Stimulated activated CD4-positive, alpha-beta T cell treated with anti-CD3 and anti-CD28 coated beads, Interleukin-4, amount 100 ng/mL, for 24 hours (primary cell): ENCODE results near the gene MBOAT2.
"Not testable (repeated sequence)": the region's sequence is repeated elsewhere in the genome, so short reads cannot be mapped to it uniquely, and the experiment has no call there.

Experiments
- DNase-seq: peaks from one replicate; pipeline ENCODE4 v3.0.0-alpha.2; 2020

The MBOAT2 gene

DNA sequence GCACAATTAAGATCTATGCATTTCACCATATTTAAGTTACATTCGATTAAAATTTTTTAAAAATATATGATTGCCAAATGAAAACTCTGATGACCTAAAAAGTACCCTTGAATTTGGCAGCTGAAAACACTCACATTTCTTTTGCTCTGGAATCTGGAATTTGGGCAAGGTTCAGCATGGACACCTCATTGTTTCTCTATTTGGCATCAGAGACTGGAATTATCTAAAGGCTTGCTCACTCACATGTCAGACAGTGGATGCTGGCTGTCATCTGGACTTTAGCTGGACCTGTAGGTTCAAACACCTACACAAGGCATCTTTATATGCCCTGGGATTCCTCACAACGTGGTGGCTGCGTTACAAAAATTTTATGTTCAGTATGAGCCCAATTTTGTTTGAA is 16.1 kb downstream of the MBOAT2 start:
- DNase-seq: no peak

DNA sequence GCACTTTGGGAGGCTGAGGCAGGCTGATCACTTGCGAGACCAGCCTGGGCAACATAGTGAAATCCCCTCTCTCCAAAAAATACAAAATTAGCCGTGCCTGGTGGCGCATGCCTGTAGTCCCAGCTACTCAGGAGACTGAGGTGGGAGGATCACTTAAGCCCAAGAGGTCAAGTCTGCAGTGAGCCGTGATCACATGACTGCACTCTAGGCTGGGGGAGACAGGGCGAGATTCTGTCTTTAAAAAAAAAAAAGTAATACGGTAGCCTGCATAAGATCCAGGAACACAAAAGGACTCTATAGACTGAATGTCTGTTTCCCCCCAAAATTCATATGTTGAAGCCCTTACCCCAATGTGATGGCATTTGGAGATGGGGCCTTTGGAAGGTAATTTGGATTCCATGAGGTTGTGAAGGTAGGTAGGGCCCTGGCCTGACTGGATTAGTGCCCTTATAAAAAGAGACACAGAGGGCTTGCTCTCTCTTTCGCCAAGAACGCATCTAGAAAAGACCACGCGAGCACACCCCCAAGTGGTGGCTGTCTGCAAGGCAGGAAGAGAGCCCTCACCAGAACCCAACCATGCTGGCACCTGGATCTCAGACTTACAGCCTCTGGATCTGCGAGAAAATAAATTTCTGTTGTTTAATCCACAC is 17.0 kb downstream of the MBOAT2 start:
- peak; percentile 8 for DNase-seq

DNA sequence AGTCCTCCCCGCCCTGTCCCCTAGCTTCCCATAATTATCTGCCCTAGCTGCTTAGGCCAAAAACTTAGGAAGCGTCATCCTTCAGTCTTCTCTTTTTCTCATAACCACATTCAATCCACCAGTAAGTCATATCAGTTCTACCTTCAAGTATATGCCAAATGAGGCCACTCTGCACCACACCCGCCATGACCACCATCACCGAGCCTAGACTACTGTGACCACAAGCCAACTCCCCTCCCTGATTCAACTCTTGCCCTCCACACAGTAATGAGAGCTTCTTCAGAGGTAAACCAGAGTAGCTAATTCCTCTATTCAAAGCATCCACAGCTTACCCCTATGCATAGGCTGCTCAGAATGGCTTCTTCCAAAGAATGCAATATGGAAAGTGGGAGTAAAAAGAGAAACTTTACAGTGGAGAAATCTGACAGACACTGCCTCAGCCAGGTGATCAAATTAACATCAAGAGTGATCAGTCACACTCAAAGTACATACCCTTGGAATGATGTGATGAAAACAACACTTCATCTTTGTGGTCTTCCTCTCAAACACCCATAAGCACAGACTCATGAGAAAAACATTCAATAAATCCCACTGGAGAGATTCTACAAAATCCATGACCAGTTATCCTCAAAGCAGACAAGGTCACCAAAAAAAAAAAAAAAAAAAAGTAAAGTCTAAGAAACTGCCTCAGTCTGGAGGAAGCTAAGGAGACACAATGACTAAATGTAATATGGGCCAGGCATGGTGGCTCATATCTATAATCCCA is 17.7 kb downstream of the MBOAT2 start:
- no peak for DNase-seq

DNA sequence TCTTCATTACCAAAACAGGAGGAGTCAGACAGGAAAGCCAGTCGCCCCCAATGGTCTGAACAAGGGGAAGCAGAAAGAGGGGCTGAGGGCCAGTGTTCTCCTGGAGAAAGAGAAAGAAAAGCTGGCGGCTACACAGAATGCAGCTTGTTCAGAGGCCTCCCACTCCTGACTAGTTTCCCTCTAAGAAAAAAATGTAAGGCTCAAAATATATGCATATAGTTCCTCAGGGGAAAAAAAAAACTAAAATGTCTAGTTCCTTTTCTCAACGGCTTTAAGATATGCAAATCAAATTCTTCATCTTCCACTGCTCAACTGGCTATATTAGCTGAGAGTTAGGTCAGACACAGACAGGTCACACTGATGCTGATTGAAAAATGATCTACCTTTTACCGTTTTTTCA is 18.6 kb downstream of the MBOAT2 start:
- no peak for DNase-seq

DNA sequence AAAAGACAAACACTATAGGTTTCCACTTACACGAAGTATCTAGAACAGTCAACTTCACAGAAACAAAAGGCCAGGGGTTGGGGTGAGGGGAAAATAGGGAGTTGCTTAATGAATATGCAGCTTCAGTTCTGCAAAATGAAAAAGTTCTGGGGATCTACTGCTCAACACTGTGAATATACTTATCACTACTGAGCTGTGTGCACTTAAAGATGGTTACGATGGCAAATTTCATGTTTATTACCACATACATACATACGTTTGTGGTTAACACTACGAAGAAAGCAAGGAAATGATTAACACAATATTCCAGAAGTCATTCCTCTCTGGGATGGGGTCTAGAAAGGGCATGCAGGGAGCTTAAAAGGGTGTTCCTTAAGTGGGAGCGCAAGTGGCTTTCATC is 19.3 kb downstream of the MBOAT2 start:
- no peak for DNase-seq

DNA sequence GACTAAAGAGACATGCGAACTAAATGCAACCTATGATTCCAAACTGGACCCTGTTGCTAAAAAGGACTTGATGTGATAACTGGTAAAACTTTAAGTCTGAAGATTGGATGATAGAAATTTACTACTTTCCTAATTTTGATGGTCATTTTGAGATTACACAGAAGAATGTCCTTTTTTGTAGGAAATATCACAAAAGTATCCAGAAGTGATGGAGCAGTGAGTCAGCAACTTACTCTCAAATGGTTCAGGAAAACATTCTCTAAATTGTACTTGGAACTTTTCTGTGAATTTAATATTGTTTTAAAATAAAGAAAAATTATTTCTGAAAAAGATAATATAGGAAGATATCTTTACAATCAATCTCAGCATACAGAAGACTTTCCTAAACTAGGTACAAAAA is 19.9 kb downstream of the MBOAT2 start:
- no peak for DNase-seq

DNA sequence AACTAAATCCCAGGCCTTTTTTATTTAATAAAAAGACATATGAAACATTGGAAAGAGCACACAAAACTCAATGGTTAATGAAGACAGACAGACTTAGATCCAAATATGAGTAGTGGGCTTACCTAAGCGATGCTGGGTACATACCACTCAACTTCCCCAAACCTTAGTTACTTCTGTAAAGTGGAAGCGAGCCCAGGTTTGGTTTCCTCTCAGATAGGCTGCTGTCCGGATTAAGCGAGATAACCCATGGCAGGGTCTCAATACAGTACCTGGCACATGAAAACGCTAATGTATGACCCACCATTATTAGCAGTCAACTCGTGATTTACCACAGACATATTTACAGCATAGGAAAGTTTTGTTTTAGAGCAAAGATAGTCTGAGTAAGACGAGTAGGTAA is 21.6 kb downstream of the MBOAT2 start:
- no peak for DNase-seq

DNA sequence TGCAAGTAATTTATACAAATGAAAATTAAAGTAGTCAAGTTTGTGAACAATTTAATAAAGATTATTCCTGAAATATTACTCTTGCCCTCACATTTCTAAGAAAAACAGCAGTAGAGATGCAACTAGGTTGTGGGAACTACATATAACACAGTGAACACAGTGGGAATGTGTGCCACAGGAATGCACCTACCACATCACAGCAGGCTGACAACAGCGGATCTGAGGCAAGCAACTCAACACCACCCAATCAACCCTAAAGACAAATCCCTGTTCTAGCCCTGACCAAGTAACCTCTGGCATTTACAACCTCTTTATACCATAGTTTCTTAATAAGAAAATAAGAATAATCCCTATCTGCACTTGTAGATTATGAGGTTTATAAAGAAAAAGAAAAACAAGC is 23.4 kb downstream of the MBOAT2 start:
- DNase-seq: no peak

DNA sequence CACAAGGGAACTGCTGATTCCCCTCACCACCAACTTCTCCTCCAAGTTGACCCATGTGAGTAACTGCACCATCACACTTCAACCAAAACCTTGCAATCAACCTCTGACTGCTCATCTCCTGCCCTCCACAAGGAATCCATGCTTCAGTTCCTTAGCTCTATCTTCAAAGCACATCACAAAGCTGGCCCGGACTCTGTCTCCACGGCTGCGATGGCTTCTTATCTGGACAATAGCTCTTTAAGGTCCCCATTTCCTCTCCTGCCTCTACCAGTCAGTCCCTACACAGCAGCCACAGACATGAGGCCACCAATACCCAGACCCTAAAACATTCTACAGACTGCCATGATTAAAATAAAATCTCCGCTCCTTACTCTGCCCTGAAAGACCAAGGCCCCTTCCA is 25.7 kb downstream of the MBOAT2 start:
- DNase-seq: no peak

DNA sequence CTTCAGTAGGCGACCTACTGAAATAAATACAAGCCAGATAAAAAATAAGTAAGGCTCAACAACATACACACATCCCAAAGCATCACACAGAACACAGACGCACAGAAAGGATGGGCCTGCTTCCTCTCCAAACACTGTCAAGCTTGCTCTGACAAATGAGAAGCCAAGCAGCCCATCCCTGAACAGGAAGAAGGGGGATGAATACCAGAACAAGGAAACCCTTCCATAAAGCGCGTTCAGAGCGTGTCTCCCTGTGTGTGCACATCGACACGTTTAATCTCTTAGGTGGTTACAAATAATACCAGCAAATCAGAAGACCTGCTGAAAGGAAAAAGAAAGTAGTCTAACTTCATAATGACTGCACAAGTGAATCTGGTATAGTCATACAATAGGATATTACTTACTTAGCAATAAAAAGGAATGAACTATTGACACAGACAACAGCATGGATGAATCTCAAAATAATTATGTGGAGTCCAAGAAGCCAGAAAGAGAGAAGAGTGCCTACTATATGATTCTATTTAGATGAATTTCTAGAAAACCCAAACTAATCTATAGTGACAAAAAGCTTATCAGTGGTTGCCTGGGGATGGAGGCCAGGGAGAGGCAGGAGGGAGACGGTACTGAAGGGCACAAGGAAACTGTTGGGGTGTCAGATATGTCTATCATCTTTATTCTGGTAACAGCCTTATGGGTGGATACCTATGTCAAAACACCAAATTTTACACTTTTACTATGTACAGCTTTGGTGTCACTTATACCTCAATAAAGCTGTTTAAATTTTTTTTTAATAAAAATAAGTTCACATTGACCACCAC is 26.8 kb downstream of the MBOAT2 start:
- DNase-seq: no peak

DNA sequence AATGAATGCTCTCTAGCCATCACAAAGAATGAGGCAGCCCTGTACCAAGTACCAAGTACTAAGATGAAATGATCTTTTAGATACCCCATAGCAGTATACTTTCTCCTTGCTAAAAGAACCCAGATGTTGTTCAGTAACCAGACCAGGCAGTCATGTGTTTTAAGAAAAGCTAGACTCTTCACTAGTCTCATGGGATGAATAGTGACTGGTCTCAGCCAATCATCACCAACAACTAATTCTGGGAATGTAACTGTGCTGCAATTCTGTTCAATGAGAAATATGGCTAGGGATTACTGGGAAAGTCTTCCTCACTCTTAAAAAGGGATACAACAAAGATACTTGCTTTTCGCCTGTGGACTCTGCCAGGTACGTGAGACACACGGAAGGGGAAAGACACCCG is 29.5 kb downstream of the MBOAT2 start:
- DNase-seq: no peak

DNA sequence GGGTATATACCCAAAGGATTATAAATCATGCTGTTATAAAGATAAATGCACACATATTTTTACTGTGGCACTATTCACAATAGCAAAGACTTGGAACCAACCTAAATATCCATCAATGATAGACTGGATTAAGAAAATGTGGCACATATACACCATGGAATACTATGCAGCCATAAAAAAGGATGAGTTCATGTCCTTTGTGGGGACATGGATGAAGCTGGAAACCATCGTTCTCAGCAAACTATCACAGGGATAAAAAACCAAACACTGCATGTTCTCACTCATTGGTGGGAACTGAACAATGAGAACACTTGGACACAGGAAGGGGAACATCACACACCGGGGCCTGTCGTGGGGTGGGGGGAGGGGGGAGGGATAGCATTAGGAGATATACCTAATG is 30.5 kb downstream of the MBOAT2 start:
- DNase-seq: not testable (repeated sequence)

DNA sequence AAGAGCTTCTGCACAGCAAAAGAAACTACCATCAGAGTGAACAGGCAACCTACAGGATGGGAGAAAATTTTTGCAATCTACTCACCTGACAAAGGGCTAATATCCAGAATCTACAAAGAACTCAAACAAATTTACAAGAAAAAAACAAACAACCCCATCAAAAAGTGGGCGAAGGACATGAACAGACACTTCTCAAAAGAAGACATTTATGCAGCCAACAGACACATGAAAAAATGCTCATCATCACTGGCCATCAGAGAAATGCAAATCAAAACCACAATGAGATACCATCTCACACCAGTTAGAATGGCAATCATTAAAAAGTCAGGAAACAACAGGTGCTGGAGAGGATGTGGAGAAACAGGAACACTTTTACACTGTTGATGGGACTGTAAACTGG is 30.9 kb downstream of the MBOAT2 start:
- DNase-seq: not testable (repeated sequence)

DNA sequence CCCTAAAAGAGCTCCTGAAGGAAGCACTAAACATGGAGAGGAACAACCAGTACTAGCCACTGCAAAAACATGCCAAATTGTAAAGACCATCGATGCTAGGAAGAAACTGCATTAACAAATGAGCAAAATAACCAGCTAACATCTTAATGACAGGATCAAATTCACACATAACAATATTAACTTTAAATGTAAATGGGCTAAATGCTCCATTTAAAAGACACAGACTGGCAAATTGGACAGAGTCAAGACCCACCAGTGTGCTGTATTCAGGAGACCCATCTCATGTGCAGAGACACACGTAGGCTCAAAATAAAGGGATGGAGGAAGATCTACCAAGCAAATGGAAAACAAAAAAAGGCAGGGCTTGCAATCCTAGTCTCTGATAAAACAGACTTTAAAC is 34.1 kb downstream of the MBOAT2 start:
- not testable (repeated sequence) for DNase-seq

DNA sequence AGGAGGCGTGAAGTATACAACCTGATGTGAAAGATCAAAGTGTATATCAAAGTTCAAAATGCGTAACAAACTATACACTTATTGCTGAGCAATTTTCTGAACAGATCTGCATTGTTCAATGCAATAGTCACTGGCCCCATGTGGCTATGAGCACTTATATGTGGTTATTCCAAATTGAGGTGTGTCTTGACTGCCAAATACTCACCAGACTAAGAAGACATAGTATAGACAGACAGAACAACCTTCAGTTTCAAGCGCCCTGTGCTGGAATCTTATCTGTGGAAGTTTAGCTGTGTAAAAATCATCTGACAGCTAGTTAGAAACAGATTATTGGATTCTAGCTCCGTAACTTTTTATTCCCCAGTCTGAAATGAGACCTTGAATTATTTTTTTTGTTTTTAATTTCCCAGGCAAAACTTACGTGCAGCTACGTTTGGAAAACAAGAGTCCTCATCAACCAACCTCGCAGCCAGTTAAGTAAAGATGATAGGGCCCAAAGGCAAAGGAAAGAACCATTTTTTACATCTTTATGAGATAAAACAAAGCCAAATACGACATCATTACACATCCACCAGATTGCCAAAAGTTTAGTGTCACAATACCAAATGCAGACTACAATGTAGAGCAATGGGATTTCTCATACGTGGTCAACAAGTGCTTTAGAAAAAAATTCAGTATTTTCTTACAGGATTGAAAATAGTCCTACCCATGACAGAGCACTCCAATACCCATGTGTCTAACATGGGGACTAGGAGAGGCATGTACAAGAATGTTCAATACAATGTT is 37.2 kb downstream of the MBOAT2 start:
- no peak for DNase-seq

DNA sequence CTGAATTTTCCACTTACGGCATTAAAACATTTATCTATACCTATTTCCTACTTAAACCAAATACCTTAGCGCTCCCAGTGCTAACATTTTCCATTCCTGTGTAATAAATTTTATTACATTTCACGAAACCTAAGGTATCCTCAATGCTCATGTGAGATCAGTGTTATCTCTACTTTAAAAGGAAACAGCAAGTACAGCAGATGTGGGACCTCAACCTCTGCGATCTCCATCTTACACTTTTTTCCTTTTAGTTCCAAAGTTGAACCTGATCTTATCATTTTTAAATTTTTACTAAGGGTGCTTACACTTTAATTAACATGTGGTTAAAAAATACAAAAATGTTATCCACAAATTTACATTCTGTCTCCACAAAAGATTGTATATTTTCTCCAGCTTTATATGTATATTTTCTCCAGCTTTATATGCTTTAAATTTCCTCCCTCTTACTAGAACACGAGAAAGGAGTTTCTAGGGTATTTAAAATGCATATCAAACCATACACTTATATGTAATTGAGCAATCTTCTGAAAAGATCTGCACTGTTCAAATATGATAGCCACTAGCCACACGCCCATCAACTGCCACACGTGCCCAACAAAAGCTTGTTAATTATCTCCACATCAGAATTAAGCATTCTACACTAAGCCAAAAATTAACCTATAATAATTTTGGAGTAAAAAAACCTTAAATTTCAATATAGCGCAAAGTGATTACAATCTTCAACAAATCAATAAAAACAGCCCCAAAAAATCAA is 38.1 kb downstream of the MBOAT2 start:
- DNase-seq: no peak

DNA sequence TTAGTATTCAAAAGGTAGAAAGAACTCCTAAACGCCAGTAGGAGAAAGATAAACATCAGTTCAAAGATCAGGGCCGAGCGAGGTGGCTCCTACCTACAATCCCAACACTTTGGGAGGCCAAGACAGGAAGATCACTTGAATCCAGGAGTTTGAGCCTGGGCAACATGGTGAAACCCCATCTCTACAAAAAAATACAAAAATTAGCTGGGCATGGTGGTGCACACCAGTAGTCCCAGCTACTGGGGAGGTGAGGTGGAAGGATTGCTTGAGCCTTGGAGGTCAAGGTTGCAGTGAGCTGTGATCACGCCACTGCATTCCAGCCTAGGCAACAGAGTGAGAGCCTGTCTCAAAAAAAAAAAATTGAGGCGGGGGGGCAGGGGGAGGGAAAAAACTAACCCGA is 40.6 kb downstream of the MBOAT2 start:
- no peak for DNase-seq

DNA sequence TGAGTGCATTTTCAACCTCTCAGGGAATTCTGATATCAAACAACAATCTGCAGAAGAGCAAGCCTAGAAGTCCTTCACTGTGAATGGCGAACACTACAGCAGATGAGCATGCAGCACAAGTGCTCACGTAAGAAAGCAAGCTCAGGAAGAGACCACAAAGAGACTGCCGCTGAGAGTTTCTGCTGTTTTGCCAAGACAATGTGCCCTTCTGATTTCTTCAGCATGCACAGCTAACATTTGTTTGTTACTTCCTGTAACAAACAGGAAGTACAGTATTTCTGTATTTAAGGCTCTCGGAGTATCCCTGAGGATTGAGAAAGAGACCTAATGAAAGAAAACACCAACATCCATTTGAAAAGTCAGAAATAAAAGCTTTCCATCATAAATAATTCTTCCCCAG is 45.9 kb downstream of the MBOAT2 start:
- DNase-seq: no peak

DNA sequence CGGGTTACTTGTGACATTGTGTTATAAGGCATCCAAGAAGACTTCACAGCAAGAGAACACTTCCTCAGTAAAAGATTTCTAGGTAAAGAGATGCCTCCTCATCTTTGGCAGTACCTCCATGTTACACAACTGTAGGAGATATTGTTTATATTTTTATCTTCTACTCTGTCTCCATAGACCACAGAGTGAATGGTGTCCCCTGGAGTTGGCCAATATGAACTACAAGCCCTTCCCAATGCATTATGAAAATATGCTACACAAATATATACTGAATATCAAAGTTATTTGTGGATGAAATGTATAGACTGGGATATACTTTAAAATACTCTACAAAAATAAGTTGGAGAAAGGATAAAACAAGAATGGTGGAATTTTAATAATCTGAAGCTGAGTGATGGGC is 46.7 kb downstream of the MBOAT2 start:
- no peak for DNase-seq

DNA sequence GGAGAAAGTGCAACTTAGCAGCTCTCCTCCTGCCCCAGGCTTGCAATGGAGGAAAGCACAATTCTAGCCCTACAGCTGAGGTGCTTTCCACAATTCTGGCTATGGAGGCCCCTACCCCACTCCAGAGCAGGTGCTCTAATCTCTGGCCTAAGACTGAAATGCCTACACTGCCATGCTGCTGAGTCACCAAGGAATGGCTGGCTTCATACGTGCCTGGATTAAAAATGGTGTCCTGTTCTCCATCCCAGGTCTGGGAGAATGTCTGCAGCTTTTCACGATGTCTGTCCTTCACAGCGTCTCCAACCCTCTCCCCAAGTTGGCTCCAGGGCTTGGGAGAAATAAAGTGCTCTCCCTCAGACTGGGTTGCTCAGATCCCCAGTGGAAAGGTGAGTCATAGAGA is 48.5 kb downstream of the MBOAT2 start:
- no peak for DNase-seq

DNA sequence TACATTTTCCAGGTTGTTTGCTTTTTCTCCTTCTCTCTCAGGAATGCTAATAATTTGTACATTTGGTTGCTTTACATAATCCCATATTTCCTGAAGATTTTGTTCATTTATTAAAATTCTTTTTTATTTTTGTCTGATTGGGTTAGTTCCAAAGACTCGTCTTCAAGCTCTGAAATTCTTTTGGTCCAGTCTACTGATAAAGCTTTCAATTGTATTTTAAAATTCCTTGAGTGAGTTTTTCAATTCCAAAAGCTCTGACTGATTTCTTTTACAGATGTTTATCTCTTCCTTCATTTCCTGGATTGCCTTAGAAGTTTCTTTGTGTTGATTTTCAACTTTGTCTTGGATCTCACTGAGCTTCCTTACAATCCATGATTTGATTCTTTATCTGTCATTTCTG is 50.0 kb downstream of the MBOAT2 start:
- DNase-seq: no peak

DNA sequence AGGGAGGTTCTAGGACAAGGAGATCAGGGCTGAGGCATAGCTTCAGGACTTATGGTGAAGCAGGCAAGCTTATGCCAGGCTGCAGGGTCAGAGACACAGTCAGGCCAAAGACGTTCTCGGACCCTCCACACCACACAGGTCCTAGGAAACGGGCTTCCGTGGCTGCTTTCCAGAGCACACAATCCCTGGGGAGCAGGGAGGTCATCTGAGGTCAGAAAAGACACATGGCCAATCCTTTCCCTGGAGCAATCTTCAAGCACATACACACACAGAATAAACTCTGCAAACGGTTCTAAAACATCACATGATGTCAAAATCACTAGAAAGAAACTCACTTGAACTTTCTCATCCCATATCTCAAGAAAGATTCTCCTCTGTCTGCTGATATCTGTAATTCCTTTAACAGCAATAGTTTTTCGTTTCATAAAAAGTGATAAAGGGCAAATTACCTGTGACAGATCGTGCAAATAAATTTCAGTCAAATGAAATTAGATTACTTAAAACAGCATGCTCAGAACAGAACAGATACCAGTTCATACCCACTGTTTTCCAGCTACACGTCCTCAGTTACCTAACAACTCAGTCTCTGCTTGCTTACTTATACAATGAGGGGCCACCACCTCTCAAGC is 63.9 kb downstream of the MBOAT2 start:
- no peak for DNase-seq
